Mammary epithelial cell (primary cell): ENCODE data around the gene SPEF2.

Experiments used
- EZH2 ChIP-seq: IDR thresholded peaks from 2 replicates; pipeline ENCODE4 v1.6.1; 2012; ENCODE audit warnings: low read length, inconsistent platforms, borderline replicate concordance
- TF ChIP-seq, protein P1 (sequence below), 2 donors: IDR thresholded peaks in 1 of 2; conservative IDR thresholded peaks in 1 of 2; 2 replicates each; pipeline ENCODE4 v1.5.1; 2011 to 2012; ENCODE audit warnings: inconsistent platforms in 2 of 2, low read length in 2 of 2, mild to moderate bottlenecking in 2 of 2, control low read depth in 1 of 2, low read depth in 1 of 2; ENCODE audit not compliant: insufficient read depth in 1 of 2; ENCODE audit errors: extremely low read depth in 1 of 2

- TF ChIP-seq, protein P1, sequence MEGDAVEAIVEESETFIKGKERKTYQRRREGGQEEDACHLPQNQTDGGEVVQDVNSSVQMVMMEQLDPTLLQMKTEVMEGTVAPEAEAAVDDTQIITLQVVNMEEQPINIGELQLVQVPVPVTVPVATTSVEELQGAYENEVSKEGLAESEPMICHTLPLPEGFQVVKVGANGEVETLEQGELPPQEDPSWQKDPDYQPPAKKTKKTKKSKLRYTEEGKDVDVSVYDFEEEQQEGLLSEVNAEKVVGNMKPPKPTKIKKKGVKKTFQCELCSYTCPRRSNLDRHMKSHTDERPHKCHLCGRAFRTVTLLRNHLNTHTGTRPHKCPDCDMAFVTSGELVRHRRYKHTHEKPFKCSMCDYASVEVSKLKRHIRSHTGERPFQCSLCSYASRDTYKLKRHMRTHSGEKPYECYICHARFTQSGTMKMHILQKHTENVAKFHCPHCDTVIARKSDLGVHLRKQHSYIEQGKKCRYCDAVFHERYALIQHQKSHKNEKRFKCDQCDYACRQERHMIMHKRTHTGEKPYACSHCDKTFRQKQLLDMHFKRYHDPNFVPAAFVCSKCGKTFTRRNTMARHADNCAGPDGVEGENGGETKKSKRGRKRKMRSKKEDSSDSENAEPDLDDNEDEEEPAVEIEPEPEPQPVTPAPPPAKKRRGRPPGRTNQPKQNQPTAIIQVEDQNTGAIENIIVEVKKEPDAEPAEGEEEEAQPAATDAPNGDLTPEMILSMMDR (conservative IDR thresholded peaks at IDR 0.05 in 1 of 2, IDR thresholded peaks at IDR 0.05 in 1 of 2; ENCODE audit: extremely low read depth in 1 of 2, insufficient read depth in 1 of 2, low read depth in 1 of 2, low read length in 2 of 2), result no peak
- no peak for TF ChIP-seq EZH2
Observed at GRCh38 chr5:35671541-35672295, 54.1 kb downstream of the SPEF2 start.
